Ovary (tissue), 9 donors: ENCODE data around the gene GNA12. TPM values are rescaled to one million over a fixed set of nuclear protein-coding genes. Genes with fewer than 3 reads are reported as not detected.

Experiments used
- DNase-seq, 5 donors: peaks; one replicate each; pipeline ENCODE4 v3.0.0-alpha.2; 2019 to 2020
- H3K27ac ChIP-seq, 2 donors: fragments of 200-600 bp; one replicate each; pipeline versions ENCODE4 v1.5.1 to v1.8.0; 2019 to 2022
- H3K27me3 ChIP-seq: fragments of 200-600 bp; one replicate; pipeline ENCODE4 v1.8.0; 2022
- H3K36me3 ChIP-seq: fragments of 200-600 bp; sonication (generic); one replicate; pipeline ENCODE4 v1.5.1; 2019
- H3K4me1 ChIP-seq: one replicate; pipeline ENCODE4 v1.8.1; 2013; ENCODE audit warnings: mild to moderate bottlenecking, moderate library complexity; ENCODE audit not compliant: insufficient read depth
- H3K4me3 ChIP-seq: fragments of 200-600 bp; sonication (generic); one replicate; pipeline ENCODE4 v1.5.1; 2017
- H3K9me3 ChIP-seq, 2 donors: fragments of 200-600 bp in 1 of 2; sonication (generic) in 1 of 2; one replicate each; pipeline versions ENCODE4 v1.5.1 to v1.8.1; 2013 to 2019; ENCODE audit warnings: mild to moderate bottlenecking in 1 of 2, moderate library complexity in 1 of 2
- CTCF ChIP-seq, 3 donors: fragments of 450-650 bp in 2 of 3; fragments of 200-600 bp in 1 of 3; IDR thresholded peaks; one replicate each; pipeline versions ENCODE4 v1.5.1 to v1.8.0; 2016 to 2022; ENCODE audit warnings: antibody characterized with exemption in 3 of 3, mild to moderate bottlenecking in 1 of 3
- EP300 ChIP-seq: sonication (generic); formaldehyde crosslinking; IDR thresholded peaks from one replicate; pipeline ENCODE4 v1.6.1; 2017; ENCODE audit warnings: antibody characterized with exemption
- POLR2A ChIP-seq: fragments of 450-650 bp; IDR thresholded peaks from one replicate; pipeline ENCODE4 v1.6.1; 2017; ENCODE audit warnings: antibody characterized with exemption, mild to moderate bottlenecking, moderate library complexity
- WGBS, 3 donors: extraction: QIAGEN DNeasy Blood & Tissue Kit in 1 of 3; methylation state at CpG; one replicate each; pipeline versions ENCODE4 v1.1.5 to v1.1.7; 2013 to 2017; 5-methylcytosine and 5-hydroxymethylcytosine counted together
- intact Hi-C, 4 donors: fragments of 100-400 bp; cut with DNase I; formaldehyde crosslinking; loops; one replicate each; pipeline versions ENCODE4 v1.11.0 to v1.15.1; 2022 to 2023
- polyA plus RNA-seq, 2 donors: library from polyadenylated mRNA; stranded (reverse); fragments of 200-250 nt in 1 of 2; fragments of 350-450 nt in 1 of 2; fragmentation: Illumina TruSeq in 1 of 2; extraction: RNeasy Lipid Tissue Mini Kit (QIAGEN cat#74804) in 1 of 2; gene quantifications; one replicate each; pipeline ENCODE4 v1.2.3, GENCODE V29; 2013 to 2014
- total RNA-seq, 7 donors: library from RNA; depleted of rRNA in 2 of 7; stranded (reverse); fragments of >200 nt in 2 of 7; fragmentation: NEBNext Ultra II Directional in 3 of 7; extraction: Animal tissue kit (Norgen Biotek cat#: 25700) in 3 of 7; gene quantifications; one replicate each; pipeline versions ENCODE4 v1.1.0 to v1.2.4, GENCODE V29; 2016 to 2023
- donor health status: DM: no; HTN: no; CAD: no; lungs with moderate emphysema.
- donor health status: DM: no; HTN: no; CAD: no.
- donor health status: Bipolar disorder and iron deficiency.
- donor health status: DM: yes; HTN: yes; CAD: no.
- donor health status: DM: no; HTN: no; CAD: no.
- donor health status: DM: yes; HTN: yes; CAD: no.

Gene GNA12
- total and polyA plus RNA-seq, 9 donors = 13.4 to 94.4 (median 65.5) TPM

GRCh38 chr7:2795906-2796305, 48.2 kb downstream of the GNA12 start:
- intact Hi-C loops = no loop called here
- WGBS, 3 donors = 41 to 69% (median 55%) methylated on average over 9 of the region's 9 CpGs
- DNase-seq = no peak
- Histone ChIP-seq H3K27ac (peak overlapping the region; percentile 13 to 92), H3K9me3 (no peaks in the 10 kb centered on the region), H3K4me1 (peaks cover 7% of the 10 kb centered on the region), H3K4me3 (peak overlapping the region; percentile 5), H3K36me3 (no peaks in the 10 kb centered on the region), H3K27me3 (no peaks in the 10 kb centered on the region)
- TF ChIP-seq CTCF (IDR thresholded peaks at IDR 0.05) (no peak), EP300 (no peak), POLR2A (no peak)

GRCh38 chr7:2794836-2795636, 49.1 kb downstream of the GNA12 start:
- no peaks in the 10 kb centered on the region for H3K36me3 ChIP-seq
- H3K4me3 ChIP-seq = no peak overlapping the region
- intact Hi-C loops = no loop called here
- H3K9me3 ChIP-seq = no peaks in the 10 kb centered on the region
- H3K27ac ChIP-seq = peak overlapping the region in 1 of 2 donors; percentile 92
- peaks cover 7% of the 10 kb centered on the region for H3K4me1 ChIP-seq
- WGBS, 3 donors = 70 to 86% (median 75%) methylated on average over 17 of the region's 17 CpGs
- TF ChIP-seq POLR2A = no peak
- TF ChIP-seq CTCF (IDR thresholded peaks at IDR 0.05) = no peak
- peak in 2 of 5 donors; percentile 25 to 61 for DNase-seq
- no peaks in the 10 kb centered on the region for H3K27me3 ChIP-seq

GRCh38 chr7:2792856-2793487, 51.1 kb downstream of the GNA12 start:
- intact Hi-C loops = no loop called here
- WGBS, 3 donors = 92 to 94% (median 93%) methylated on average over 16 of the region's 16 CpGs
- no peaks in the 10 kb centered on the region for H3K27me3 ChIP-seq
- no peak for DNase-seq
- no peaks in the 10 kb centered on the region for H3K9me3 ChIP-seq
- peaks cover 7% of the 10 kb centered on the region for H3K4me1 ChIP-seq
- TF ChIP-seq POLR2A (no peak), CTCF (IDR thresholded peaks at IDR 0.05) (no peak), EP300 (no peak)
- no peak overlapping the region for H3K4me3 ChIP-seq
- H3K36me3 ChIP-seq = no peaks in the 10 kb centered on the region
- H3K27ac ChIP-seq = no peak overlapping the region

GRCh38 chr7:2792235-2792634, 51.9 kb downstream of the GNA12 start:
- no peak overlapping the region for H3K4me3 ChIP-seq
- H3K36me3 ChIP-seq = no peaks in the 10 kb centered on the region
- DNase-seq = no peak
- WGBS, 3 donors = 91 to 98% (median 96%) methylated on average over 5 of the region's 5 CpGs
- H3K27ac ChIP-seq = no peak overlapping the region
- H3K4me1 ChIP-seq = peaks cover 7% of the 10 kb centered on the region
- H3K27me3 ChIP-seq = no peaks in the 10 kb centered on the region
- intact Hi-C loops = no loop called here
- no peaks in the 10 kb centered on the region for H3K9me3 ChIP-seq
- TF ChIP-seq CTCF (IDR thresholded peaks at IDR 0.05) (no peak), EP300 (no peak), POLR2A (no peak)
